HEK293 (cell line): ENCODE results near the gene HOXD11.

Source experiments
- BCL11A ChIP-seq: fragments of 450-650 bp; formaldehyde crosslinking; IDR thresholded peaks from 2 replicates; pipeline ENCODE4 v1.5.1; 2016; ENCODE audit warnings: low read depth, missing biosample characterization, missing genetic modification characterization
- KLF1 ChIP-seq: fragments of 450-650 bp; formaldehyde crosslinking; IDR thresholded peaks from 2 replicates; pipeline ENCODE4 v1.5.1; 2016; ENCODE audit warnings: missing biosample characterization, missing genetic modification characterization
- SETDB1 ChIP-seq: IDR thresholded peaks from one replicate; pipeline ENCODE4 v1.6.1; 2017; ENCODE audit warnings: mild to moderate bottlenecking, low read length, moderate library complexity, mixed read lengths; ENCODE audit not compliant: insufficient read length
- ZNF114 ChIP-seq: fragments of 450-650 bp; formaldehyde crosslinking; IDR thresholded peaks from 2 replicates; pipeline ENCODE4 v1.5.0; 2017; ENCODE audit warnings: missing biosample characterization, missing genetic modification characterization
- ZNF138 ChIP-seq: fragments of 450-650 bp; formaldehyde crosslinking; IDR thresholded peaks from 2 replicates; pipeline ENCODE4 v1.5.1; 2016; ENCODE audit warnings: missing biosample characterization, missing genetic modification characterization, borderline replicate concordance
- ZNF292 ChIP-seq: fragments of 450-650 bp; formaldehyde crosslinking; IDR thresholded peaks from 2 replicates; pipeline ENCODE4 v1.5.1; 2016; ENCODE audit warnings: low read depth, missing biosample characterization, missing genetic modification characterization, borderline replicate concordance
- ZNF473 ChIP-seq: fragments of 450-650 bp; formaldehyde crosslinking; IDR thresholded peaks from 2 replicates; pipeline ENCODE4 v1.5.1; 2017; ENCODE audit warnings: missing biosample characterization, missing genetic modification characterization
- TF ChIP-seq, protein P1 (sequence below): fragments of 450-650 bp; formaldehyde crosslinking; IDR thresholded peaks from 2 replicates; pipeline ENCODE4 v1.5.1; 2016; ENCODE audit warnings: missing biosample characterization, missing genetic modification characterization
- TF ChIP-seq, protein P2 (sequence below): fragments of 450-650 bp; formaldehyde crosslinking; IDR thresholded peaks from 2 replicates; pipeline ENCODE4 v1.5.1; 2016; ENCODE audit warnings: missing biosample characterization, missing genetic modification characterization
- TF ChIP-seq, protein P3 (sequence below): fragments of 450-650 bp; formaldehyde crosslinking; IDR thresholded peaks from 2 replicates; pipeline ENCODE4 v1.5.1; 2016; ENCODE audit warnings: missing biosample characterization, missing genetic modification characterization
- TF ChIP-seq, protein P4 (sequence below): fragments of 450-650 bp; formaldehyde crosslinking; IDR thresholded peaks from 2 replicates; pipeline ENCODE4 v1.5.1; 2017; ENCODE audit warnings: missing biosample characterization, mild to moderate bottlenecking, missing genetic modification characterization, moderate library complexity
- TF ChIP-seq, protein P5 (sequence below): fragments of 450-650 bp; formaldehyde crosslinking; IDR thresholded peaks from 2 replicates; pipeline ENCODE4 v1.5.1; 2016; ENCODE audit warnings: missing biosample characterization, missing genetic modification characterization
- TF ChIP-seq, protein P6 (sequence below): fragments of 450-650 bp; IDR thresholded peaks from 2 replicates; pipeline ENCODE4 v1.5.1; 2018; ENCODE audit warnings: missing biosample characterization, missing genetic modification characterization
- TF ChIP-seq, protein P7 (sequence below): fragments of 450-650 bp; formaldehyde crosslinking; IDR thresholded peaks from 2 replicates; pipeline ENCODE4 v1.5.1; 2016; ENCODE audit warnings: missing biosample characterization, missing genetic modification characterization, borderline replicate concordance

DNA sequence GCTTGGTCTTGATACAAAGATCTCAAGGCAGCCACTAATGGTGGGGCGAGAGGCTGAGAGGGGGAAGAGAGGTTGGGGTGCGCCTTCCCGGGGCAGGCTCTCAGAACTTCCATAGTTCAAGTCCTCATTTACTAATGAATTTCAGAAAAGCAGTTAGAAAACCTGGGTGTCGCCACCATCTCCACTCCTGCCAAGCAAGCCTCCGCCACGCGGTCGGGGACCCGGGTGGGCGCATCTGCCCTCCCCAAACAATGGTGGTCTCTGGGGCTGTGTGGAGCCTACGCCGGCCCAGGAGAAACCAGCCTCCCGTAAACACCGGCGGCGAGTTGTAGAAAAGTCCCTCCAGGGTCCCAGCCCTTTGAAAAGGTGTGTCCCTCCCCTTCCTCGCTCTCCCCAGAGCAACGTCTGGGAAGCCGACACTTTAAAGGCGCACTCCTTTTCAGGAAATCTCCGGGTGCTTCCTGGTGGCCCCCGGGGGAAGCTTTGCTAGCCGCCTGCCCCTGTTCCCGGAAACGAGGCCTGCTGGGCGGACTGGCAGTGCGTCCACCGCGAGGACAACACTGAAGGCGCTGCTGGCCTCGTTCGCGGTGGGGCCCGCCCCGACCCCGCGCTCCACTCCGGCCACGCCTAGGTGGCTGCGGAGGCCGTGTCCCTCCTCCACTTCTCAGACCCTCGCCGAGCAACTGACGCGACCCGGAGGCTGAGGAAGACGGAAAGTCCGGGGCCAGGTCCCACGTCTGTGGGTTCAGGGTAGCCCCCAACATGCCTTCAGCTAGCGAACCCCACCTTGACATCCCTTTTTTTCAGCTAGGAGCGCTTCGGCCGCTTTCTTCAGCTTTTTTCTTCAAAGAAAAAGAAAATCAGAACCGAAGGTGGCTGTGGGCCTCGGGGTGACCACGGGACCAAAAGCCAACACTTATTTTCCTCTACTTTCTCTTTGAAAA, 40.2 kb upstream of the HOXD11 start:
- TF ChIP-seq, protein P1, sequence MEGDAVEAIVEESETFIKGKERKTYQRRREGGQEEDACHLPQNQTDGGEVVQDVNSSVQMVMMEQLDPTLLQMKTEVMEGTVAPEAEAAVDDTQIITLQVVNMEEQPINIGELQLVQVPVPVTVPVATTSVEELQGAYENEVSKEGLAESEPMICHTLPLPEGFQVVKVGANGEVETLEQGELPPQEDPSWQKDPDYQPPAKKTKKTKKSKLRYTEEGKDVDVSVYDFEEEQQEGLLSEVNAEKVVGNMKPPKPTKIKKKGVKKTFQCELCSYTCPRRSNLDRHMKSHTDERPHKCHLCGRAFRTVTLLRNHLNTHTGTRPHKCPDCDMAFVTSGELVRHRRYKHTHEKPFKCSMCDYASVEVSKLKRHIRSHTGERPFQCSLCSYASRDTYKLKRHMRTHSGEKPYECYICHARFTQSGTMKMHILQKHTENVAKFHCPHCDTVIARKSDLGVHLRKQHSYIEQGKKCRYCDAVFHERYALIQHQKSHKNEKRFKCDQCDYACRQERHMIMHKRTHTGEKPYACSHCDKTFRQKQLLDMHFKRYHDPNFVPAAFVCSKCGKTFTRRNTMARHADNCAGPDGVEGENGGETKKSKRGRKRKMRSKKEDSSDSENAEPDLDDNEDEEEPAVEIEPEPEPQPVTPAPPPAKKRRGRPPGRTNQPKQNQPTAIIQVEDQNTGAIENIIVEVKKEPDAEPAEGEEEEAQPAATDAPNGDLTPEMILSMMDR (tag by site-specific recombination): no peak
- TF ChIP-seq, protein P2, sequence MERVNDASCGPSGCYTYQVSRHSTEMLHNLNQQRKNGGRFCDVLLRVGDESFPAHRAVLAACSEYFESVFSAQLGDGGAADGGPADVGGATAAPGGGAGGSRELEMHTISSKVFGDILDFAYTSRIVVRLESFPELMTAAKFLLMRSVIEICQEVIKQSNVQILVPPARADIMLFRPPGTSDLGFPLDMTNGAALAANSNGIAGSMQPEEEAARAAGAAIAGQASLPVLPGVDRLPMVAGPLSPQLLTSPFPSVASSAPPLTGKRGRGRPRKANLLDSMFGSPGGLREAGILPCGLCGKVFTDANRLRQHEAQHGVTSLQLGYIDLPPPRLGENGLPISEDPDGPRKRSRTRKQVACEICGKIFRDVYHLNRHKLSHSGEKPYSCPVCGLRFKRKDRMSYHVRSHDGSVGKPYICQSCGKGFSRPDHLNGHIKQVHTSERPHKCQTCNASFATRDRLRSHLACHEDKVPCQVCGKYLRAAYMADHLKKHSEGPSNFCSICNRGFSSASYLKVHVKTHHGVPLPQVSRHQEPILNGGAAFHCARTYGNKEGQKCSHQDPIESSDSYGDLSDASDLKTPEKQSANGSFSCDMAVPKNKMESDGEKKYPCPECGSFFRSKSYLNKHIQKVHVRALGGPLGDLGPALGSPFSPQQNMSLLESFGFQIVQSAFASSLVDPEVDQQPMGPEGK: no peak
- TF ChIP-seq, protein P3, sequence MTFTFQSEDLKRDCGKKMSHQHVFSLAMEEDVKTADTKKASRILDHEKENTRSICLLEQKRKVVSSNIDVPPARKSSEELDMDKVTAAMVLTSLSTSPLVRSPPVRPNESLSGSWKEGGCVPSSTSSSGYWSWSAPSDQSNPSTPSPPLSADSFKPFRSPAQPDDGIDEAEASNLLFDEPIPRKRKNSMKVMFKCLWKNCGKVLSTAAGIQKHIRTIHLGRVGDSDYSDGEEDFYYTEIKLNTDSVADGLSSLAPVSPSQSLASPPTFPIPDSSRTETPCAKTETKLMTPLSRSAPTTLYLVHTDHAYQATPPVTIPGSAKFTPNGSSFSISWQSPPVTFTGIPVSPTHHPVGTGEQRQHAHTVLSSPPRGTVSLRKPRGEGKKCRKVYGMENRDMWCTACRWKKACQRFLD (tag by site-specific recombination): no peak
- TF ChIP-seq ZNF138 (tag by site-specific recombination) (no peak), ZNF114 (tag by site-specific recombination) (no peak), BCL11A (tag by site-specific recombination) (no peak), ZNF292 (tag by site-specific recombination) (no peak), KLF1 (tag by site-specific recombination) (no peak), ZNF473 (no peak), SETDB1 (no peak)
- TF ChIP-seq, protein P4, sequence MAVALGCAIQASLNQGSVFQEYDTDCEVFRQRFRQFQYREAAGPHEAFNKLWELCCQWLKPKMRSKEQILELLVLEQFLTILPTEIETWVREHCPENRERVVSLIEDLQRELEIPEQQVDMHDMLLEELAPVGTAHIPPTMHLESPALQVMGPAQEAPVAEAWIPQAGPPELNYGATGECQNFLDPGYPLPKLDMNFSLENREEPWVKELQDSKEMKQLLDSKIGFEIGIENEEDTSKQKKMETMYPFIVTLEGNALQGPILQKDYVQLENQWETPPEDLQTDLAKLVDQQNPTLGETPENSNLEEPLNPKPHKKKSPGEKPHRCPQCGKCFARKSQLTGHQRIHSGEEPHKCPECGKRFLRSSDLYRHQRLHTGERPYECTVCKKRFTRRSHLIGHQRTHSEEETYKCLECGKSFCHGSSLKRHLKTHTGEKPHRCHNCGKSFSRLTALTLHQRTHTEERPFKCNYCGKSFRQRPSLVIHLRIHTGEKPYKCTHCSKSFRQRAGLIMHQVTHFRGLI: no peak
- TF ChIP-seq, protein P5, sequence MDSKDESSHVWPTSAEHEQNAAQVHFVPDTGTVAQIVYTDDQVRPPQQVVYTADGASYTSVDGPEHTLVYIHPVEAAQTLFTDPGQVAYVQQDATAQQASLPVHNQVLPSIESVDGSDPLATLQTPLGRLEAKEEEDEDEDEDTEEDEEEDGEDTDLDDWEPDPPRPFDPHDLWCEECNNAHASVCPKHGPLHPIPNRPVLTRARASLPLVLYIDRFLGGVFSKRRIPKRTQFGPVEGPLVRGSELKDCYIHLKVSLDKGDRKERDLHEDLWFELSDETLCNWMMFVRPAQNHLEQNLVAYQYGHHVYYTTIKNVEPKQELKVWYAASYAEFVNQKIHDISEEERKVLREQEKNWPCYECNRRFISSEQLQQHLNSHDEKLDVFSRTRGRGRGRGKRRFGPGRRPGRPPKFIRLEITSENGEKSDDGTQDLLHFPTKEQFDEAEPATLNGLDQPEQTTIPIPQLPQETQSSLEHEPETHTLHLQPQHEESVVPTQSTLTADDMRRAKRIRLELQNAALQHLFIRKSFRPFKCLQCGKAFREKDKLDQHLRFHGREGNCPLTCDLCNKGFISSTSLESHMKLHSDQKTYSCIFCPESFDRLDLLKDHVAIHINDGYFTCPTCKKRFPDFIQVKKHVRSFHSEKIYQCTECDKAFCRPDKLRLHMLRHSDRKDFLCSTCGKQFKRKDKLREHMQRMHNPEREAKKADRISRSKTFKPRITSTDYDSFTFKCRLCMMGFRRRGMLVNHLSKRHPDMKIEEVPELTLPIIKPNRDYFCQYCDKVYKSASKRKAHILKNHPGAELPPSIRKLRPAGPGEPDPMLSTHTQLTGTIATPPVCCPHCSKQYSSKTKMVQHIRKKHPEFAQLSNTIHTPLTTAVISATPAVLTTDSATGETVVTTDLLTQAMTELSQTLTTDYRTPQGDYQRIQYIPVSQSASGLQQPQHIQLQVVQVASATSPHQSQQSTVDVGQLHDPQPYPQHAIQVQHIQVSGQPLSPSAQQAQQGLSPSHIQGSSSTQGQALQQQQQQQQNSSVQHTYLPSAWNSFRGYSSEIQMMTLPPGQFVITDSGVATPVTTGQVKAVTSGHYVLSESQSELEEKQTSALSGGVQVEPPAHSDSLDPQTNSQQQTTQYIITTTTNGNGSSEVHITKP (tag by site-specific recombination): no peak
- TF ChIP-seq, protein P6, sequence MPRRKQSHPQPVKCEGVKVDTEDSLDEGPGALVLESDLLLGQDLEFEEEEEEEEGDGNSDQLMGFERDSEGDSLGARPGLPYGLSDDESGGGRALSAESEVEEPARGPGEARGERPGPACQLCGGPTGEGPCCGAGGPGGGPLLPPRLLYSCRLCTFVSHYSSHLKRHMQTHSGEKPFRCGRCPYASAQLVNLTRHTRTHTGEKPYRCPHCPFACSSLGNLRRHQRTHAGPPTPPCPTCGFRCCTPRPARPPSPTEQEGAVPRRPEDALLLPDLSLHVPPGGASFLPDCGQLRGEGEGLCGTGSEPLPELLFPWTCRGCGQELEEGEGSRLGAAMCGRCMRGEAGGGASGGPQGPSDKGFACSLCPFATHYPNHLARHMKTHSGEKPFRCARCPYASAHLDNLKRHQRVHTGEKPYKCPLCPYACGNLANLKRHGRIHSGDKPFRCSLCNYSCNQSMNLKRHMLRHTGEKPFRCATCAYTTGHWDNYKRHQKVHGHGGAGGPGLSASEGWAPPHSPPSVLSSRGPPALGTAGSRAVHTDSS (tag by site-specific recombination): no peak
- TF ChIP-seq, protein P7, sequence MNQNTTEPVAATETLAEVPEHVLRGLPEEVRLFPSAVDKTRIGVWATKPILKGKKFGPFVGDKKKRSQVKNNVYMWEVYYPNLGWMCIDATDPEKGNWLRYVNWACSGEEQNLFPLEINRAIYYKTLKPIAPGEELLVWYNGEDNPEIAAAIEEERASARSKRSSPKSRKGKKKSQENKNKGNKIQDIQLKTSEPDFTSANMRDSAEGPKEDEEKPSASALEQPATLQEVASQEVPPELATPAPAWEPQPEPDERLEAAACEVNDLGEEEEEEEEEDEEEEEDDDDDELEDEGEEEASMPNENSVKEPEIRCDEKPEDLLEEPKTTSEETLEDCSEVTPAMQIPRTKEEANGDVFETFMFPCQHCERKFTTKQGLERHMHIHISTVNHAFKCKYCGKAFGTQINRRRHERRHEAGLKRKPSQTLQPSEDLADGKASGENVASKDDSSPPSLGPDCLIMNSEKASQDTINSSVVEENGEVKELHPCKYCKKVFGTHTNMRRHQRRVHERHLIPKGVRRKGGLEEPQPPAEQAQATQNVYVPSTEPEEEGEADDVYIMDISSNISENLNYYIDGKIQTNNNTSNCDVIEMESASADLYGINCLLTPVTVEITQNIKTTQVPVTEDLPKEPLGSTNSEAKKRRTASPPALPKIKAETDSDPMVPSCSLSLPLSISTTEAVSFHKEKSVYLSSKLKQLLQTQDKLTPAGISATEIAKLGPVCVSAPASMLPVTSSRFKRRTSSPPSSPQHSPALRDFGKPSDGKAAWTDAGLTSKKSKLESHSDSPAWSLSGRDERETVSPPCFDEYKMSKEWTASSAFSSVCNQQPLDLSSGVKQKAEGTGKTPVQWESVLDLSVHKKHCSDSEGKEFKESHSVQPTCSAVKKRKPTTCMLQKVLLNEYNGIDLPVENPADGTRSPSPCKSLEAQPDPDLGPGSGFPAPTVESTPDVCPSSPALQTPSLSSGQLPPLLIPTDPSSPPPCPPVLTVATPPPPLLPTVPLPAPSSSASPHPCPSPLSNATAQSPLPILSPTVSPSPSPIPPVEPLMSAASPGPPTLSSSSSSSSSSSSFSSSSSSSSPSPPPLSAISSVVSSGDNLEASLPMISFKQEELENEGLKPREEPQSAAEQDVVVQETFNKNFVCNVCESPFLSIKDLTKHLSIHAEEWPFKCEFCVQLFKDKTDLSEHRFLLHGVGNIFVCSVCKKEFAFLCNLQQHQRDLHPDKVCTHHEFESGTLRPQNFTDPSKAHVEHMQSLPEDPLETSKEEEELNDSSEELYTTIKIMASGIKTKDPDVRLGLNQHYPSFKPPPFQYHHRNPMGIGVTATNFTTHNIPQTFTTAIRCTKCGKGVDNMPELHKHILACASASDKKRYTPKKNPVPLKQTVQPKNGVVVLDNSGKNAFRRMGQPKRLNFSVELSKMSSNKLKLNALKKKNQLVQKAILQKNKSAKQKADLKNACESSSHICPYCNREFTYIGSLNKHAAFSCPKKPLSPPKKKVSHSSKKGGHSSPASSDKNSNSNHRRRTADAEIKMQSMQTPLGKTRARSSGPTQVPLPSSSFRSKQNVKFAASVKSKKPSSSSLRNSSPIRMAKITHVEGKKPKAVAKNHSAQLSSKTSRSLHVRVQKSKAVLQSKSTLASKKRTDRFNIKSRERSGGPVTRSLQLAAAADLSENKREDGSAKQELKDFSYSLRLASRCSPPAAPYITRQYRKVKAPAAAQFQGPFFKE: no peak
